Measurements from ENCODE around the gene SLC24A1.

Gene SLC24A1

DNA sequence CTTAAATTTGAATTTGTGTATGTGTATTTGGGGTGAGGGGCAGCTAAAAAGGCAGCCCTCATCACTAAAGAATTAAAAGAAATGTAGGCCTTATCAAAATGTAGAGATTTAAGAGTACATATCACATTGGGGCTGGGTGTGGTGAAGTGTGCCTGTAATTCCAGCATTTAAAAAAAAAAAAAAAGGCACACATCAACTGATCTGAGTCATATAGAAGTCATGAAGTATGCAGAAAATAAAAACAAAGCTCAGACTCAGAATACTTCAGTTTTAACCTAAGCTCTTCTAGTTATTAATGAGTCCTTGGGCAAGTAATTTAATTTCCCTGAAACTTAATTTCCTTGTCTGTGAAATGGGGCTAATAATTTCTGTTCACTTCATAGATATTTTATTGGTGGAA lies 31.6 kb downstream of the SLC24A1 start:
- peak; percentile 50 for DNase-seq

DNA sequence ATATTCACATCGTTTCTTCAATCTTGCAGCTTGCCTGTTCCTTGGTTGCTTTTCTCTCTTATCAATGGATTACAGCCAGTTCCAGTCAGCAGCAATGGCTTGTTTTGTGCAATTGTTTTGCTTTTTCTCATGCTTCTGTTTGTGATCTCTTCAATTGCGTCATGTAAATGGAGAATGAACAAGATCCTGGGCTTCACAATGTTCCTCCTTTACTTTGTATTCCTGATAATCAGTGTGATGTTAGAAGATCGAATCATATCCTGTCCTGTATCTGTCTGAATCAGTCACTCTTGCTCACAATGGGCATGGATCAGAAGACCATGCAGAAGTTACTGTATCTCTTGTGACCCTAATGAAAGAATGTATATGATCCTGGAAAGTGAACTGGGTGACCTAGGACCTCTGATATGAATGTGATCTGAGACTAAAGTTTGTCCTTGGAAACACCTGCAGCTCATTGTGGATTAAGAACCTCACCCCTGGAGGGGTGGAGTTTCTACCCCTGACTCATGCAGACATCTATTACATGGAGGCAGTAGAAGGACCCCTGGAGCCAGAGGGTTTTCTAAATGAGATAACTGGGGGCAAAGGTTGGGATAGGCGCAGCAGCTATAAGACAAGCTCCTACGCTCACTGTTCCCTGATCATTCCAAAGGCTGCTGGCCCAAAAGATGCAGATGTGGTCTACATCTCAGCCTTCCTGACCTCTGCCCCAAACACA lies 32.2 kb downstream of the SLC24A1 start:
- DNase-seq = no peak

DNA sequence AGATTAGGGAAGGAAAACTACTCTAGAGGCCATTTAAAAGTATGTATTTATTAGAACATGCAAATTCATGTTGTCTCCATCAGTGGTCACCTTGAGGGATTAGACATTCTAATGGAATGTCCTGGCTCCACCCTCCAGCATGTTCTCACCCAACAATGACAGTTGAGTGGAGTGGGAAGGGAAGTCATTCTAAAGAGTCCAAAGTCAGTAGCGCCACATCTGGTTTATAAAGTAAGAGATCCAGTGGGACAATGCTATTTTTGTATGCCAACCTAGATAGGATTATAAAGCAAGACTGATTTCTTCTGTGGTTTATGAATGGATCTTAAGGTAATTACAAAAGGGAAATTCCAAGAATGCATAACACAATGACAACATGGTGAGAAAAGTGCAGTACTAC lies 33.3 kb downstream of the SLC24A1 start:
- peak; percentile 43 for DNase-seq

DNA sequence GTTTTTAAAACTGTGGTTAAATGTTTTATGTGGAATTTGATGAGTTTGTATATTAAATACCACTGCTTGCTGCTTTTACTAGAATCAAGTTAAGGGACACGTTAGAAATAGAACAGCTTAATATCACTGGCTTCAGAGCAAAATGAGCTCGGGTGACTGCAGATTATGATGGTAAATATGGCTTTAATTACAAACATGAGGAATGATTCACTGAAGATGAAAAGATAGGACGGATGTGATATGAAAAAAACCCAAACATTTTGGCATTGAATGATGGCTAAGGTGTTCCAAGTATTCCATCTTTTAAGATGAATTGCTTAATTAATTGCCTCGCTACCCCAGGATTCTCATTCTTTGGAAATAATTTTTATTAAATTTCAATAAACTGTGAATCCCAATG lies 33.7 kb downstream of the SLC24A1 start:
- no peak for DNase-seq

DNA sequence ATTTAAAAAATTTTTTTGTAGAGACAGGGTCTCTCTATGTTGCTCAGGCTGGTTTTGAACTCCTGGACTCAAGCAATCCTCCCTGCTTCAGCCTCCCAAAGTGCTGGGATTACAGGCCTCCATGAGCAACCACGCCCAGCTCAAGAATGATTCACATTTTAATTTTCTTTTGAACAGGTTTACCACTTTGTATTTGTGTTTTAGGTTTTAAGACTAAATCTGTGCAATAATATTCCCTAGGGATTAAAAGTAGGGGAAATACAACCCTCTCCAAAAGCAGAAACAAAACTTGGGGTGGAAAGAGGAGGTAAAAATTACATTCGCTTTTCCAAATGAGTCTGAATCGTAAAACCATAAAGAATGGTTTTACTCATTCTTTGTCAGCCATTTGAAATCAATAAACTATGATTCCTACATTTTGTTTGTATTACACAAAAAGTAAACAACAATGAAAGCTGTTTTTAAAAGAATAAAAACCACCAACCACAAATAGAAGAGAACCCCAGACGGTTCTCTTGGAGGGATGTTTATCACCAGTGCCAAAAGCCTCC lies 37.8 kb downstream of the SLC24A1 start:
- DNase-seq = no peak

DNA sequence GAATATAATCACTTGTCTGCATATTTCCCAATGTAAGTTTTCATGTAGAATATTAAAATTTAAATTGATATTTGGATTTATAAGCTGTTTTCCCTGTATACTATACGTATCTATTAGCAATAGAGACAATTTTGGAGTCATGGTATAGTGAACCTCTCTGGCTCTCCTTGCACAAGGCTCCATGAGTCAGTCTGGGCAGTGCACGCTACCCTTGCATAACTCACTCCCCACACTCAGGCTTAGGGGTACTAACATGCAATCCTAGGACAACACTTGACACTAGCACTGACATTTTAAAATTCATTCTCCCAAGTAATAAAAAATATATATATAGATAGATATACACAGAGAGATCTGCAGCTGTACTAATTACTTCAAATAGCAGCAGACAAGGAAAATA lies 39.2 kb downstream of the SLC24A1 start:
- no peak for DNase-seq

DNA sequence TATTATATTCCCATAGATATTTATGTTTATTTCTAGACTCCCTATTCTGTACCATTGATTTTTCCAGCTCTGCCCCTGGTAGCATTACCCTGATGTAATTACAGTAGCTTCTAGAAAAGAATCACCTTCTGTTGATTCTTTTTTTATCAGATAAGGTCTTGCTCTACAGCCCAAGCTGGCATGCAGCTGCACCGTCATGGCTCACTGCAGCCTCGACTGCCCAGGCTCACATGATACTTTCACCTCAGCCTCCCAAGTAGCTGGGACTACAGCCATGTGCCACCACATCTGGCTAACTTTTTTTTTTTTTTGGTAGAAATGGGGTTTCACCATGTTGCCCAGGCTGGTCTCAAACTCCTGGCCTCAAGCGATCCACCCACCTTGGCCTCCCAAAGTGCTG lies 41.8 kb downstream of the SLC24A1 start:
- DNase-seq = no peak

DNA sequence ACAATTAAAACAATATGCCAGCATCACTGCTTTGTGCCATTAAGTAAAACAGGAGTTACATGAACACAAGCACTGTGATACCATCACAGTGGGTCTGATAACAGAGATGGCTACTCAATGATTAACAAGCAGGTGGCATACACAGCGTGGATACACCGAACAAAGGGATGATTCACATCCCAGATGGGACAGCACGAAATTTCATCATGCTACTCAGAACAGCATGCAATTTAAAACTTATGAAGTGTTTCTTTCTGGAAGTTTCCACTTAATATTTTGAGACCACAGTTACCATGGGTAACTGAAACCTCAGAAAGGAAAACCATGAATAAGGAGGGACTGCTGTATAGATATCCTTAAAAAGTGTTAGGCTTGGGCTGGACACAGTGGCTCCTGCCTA lies 44.5 kb downstream of the SLC24A1 start:
- no peak for DNase-seq

DNA sequence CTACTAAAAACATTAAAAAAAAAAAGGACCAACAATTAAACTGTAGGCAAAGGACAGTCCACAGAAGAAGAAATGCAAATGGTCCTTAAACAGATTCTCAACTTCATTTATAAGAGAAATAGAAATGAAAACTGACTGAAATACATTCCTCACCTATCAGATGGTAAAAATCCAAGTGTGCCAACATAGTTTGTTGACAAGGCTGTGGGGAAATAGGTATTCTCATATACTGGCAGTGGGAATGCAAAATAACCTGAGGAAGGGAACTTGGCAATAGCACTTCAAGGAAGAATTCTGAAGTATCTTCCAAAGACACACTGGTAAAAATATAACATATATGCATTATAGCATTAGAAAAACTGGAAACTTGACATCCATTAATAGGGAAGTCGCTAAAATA lies 53.8 kb downstream of the SLC24A1 start:
- no peak for DNase-seq

DNA sequence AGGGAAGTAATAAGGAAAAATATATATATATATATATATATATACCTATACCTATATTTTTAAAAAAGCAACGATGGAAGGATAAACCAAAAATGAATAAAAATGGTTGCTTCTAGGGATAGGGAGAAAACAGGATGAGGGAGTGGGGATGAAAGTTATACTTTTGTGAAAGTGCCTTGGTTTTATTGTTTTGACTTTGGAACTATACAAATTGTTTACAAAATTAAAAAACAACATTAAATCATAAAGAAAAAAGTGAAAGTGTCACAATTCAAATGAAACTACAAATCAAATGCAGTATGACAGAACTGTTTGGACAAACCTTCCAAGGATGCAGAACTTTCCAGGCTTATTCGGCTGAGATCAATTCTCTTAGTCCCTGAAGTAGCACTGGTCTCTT lies 54.4 kb downstream of the SLC24A1 start:
- DNase-seq = no peak

DNA sequence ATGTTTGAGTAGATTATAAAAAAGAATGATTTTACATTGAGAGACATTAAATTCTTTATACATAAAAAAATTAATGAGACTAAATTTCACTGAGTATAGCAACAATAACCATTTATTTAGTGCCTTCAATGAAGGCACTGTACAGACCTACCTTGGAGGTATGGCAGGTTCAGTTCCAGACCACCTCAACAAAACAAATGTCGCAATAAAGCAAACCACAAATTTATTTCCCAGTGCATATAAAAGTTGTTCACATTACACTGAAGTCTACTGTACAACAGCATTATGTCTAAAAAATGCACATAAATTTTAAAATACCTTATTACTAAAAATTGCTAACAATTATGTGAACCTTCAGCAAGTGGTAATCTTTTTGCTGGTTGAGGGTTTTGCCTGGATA lies 58.8 kb downstream of the SLC24A1 start:
- no peak for DNase-seq

DNA sequence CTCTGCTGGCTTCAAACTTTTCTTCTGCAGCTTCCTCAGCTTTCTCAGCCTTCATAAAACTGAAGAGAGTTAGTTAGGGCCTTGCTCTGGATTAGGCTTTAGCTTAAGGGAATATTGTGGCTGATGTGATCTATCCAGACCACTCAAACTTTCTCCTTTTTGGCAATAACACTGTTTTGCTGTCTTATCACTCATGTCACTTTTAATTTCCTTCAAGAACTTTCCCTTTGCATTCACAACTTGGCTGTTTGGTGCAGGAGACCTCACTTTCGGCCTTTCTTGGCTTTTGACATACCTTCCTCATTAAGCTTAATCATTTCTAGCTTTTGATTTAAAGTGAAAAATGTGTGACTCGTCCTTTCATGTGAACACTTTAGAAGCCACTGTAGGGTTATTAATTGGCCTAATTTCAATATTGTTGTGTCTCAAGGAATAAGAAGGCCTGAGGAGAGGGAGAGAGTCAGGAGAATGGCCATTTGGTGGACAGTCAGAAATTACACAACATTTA lies 60.7 kb downstream of the SLC24A1 start:
- no peak for DNase-seq

DNA sequence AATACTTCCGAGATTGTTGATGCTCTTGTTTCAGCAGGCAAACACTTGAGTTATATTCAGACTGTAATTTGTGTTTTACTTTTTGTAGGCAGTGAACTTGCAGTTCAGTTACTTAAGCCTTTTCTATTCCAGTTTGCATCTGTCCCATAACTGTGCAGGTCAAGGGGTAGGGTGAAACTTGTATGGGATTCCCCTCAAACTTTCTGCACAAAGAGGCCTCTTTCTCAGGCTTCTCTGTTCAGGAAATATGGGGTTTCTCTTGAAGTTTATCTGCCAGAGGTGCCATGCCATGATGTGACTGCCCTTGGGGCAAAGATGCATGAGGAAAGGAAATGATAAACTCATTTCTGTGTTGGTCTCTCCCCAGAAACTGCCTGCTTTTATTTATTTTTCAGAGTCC lies 66.7 kb downstream of the SLC24A1 start:
- DNase-seq = no peak

DNA sequence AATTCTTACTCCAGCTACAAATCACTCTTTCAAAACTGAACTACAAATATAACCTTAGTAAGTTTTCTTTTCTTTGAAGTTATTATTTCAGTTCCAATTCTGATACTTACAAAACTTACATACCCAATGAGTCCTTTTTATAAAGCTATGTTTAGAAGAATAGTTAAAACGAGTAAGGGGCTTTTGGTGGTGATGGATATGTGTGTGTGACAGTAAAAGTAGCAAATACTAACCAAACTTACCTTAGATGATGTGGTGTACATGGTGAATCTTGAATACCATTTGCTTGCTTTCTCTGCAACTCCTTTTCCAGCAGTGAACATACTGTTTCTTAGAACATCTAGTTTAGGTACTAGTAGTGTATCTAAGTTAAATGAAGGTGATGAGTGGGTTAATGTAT lies 68.4 kb downstream of the SLC24A1 start:
- no peak for DNase-seq

DNA sequence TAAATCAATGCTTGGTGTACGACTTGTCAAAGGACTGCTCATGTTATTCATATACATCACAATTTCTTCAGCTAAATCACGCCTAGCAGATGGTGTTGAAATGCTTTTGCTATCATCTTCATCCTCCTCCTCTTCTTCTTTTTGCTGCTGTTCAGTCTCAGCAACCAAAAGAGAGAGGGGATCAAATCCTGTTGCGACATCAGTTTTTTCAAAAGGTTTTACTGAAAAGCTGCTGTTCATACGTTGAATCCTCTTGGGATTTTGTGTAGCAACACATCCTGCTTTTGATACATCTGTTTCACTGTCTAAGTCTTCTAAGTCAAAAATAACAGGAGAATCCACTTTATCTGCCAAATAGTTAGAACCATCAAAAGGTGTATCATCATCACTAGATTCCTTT lies 69.0 kb downstream of the SLC24A1 start:
- DNase-seq = no peak

DNA sequence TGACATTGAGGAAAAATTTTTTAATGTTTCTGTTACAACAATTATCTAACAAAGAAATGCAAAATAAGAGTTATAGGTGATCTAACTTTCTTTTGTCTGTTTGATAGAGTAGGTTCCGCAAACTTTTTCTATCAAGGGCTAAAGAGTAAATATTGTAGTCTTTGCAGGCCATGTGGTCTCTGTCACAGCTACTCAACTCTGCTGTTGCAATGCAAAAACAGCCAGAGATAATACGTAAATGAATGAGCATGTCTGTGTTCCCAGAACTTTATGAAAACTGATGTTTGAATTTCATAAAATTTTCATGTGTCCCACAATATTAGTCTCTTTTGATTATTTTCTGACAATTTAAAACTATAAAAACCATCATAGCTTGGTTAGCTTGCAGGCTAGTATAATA lies 73.3 kb downstream of the SLC24A1 start:
- no peak for DNase-seq
